Activated CD4-positive, alpha-beta memory T cell treated with anti-CD3 and anti-CD28 coated beads, Interleukin-2, amount 10 ng/mL, durations not matched to agents 7 days and 5 days (primary cell): ENCODE measurements around the gene MATR3. TPM values are rescaled to one million over a fixed set of nuclear protein-coding genes. Genes with fewer than 3 reads are reported as not detected.

Source experiments
- CTCF ChIA-PET: fragments of 350-600 bp; sonication (Branson Sonifier 250); formaldehyde crosslinking; loops from one replicate; lab custom pipeline; 2021; ENCODE audit warnings: antibody characterized with exemption, inconsistent platforms; lab: Charles Lee
- POLR2A ChIA-PET: fragments of 350-600 bp; sonication (Branson Sonifier 250); formaldehyde crosslinking; loops from one replicate; lab custom pipeline; 2021; ENCODE audit warnings: antibody characterized with exemption; lab: Charles Lee
- DNase-seq: peaks from one replicate; pipeline ENCODE4 v3.0.0-alpha.2; 2020
- H3K27ac Mint-ChIP-seq: one replicate; pipeline ENCODE4 v1.8.0; 2021; ENCODE audit warnings: mild to moderate bottlenecking, mixed read lengths
- H3K27me3 Mint-ChIP-seq: one replicate; pipeline ENCODE4 v1.8.0; 2021; ENCODE audit warnings: mixed read lengths
- H3K36me3 Mint-ChIP-seq: one replicate; pipeline ENCODE4 v1.8.0; 2021; ENCODE audit warnings: low read depth, mixed read lengths
- H3K4me1 Mint-ChIP-seq: one replicate; pipeline ENCODE4 v1.8.0; 2021; ENCODE audit warnings: mixed read lengths
- H3K4me3 Mint-ChIP-seq: one replicate; pipeline ENCODE4 v1.8.0; 2021; ENCODE audit warnings: mild to moderate bottlenecking, mixed read lengths
- H3K9me3 Mint-ChIP-seq: one replicate; pipeline ENCODE4 v1.8.0; 2021; ENCODE audit warnings: mixed read lengths
- total RNA-seq, 2 experiments: library from RNA; stranded (reverse); gene quantifications; one replicate each; pipeline ENCODE4 v1.2.3, GENCODE V29; 2021

The MATR3 gene
- total RNA-seq, 2 experiments from 2014 or later: 168 to 193 TPM

GRCh38 chr5:139291051-139291450 is 2.5 kb upstream of the MATR3 start:
- Mint-ChIP-seq H3K9me3 (no peaks in the 10 kb centered on the region), H3K27ac (no peak overlapping the region), H3K4me1 (peaks cover 21% of the 10 kb centered on the region), H3K36me3 (peaks cover 26% of the 10 kb centered on the region), H3K4me3 (no peak overlapping the region), H3K27me3 (no peaks in the 10 kb centered on the region)
- POLR2A ChIA-PET: interaction anchor here (1.0 to 8.1 kb wide), 2 partner anchors 15 to 101 kb away, joined by 4 to 175 read pairs; no protein-coding TSS in a partner anchor
- DNase-seq: no peak
- CTCF ChIA-PET: interaction anchor here (0.6 to 1.1 kb wide), 2 partner anchors 40 to 651 kb away, joined by 3 to 5 read pairs; no protein-coding TSS in a partner anchor

- no peak for DNase-seq
- Mint-ChIP-seq H3K9me3 (no peaks in the 10 kb centered on the region), H3K27ac (peak overlapping the region; percentile 98), H3K36me3 (peaks cover 22% of the 10 kb centered on the region), H3K4me1 (peaks cover 40% of the 10 kb centered on the region), H3K4me3 (peak overlapping the region; percentile 95), H3K27me3 (no peaks in the 10 kb centered on the region)
- ChIA-PET CTCF (interaction anchor here (0.5 to 2.6 kb wide), 6 partner anchors 17 to 97 kb away, joined by 3 to 7 read pairs (median 5); partner anchors contain the start of genes MZB1 and PAIP2), POLR2A (interaction anchor here (0.6 to 9.1 kb wide), 21 partner anchors 9 to 955 kb away, joined by 3 to 175 read pairs (median 8); partner anchors contain the start of genes ETF1, FAM53C, HSPA9 and MZB1)
Observed at GRCh38 chr5:139293202-139293506, 386 bp upstream of the MATR3 start.

DNA sequence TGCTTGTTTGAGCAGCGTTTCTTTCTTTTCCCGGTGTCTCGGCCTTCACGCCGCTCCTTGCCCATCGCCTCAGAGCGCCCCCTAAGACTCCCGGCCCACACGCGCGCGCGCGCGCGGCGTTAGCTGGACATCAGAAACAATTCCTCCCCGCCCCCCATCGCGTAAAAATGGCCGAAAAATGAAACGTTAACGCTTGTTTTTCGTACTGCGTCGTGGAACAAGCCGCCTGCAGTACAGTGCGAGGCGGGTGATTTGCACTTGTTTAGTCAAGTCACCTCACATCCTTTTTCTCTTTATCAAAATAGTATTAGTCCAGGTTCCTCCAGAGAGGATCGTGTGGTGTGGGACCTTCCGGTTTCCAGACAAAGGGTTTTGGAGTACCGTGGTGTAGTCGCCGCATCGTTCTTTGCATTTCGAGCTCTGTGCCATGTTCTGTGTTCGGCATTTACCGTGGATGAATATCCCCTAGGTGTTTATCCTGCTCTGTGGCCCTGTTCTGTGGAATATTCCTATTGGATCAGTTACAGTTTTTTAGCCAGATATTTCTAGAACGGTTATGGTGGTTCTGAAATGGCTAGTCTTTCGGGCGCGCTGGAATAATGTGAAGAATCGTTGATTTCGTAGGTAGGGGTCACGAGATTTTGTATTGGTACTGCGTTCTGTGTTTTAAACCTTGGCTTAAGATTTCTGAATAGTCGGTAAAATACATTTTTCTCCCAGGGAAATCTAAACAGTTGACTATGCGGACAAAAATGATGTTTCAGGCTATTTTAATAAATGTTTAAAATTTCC is 1.0 kb downstream of the MATR3 start:
- H3K4me1 Mint-ChIP-seq: peaks cover 49% of the 10 kb centered on the region
- no peaks in the 10 kb centered on the region for H3K27me3 Mint-ChIP-seq
- DNase-seq: peak; percentile 64
- peak overlapping the region; percentile 95 for H3K4me3 Mint-ChIP-seq
- ChIA-PET CTCF (interaction anchor here (0.6 to 2.6 kb wide), 6 partner anchors 10 to 715 kb away, joined by 3 to 7 read pairs (median 4); partner anchors contain the start of gene MZB1), POLR2A (interaction anchor here (0.8 to 9.1 kb wide), 26 partner anchors 10 to 830 kb away, joined by 3 to 175 read pairs (median 4); partner anchors contain the start of genes ETF1, HSPA9, MZB1 and PAIP2)
- H3K36me3 Mint-ChIP-seq: peaks cover 29% of the 10 kb centered on the region
- peak overlapping the region; percentile 98 for H3K27ac Mint-ChIP-seq
- no peaks in the 10 kb centered on the region for H3K9me3 Mint-ChIP-seq

- Mint-ChIP-seq H3K4me3 (peak overlapping the region; percentile 95), H3K27ac (peak overlapping the region; percentile 98), H3K36me3 (peaks cover 31% of the 10 kb centered on the region), H3K4me1 (peaks cover 55% of the 10 kb centered on the region), H3K9me3 (no peaks in the 10 kb centered on the region), H3K27me3 (no peaks in the 10 kb centered on the region)
- no peak for DNase-seq
- ChIA-PET POLR2A (interaction anchor here (1.1 to 9.1 kb wide), 8 partner anchors 13 to 720 kb away, joined by 3 to 175 read pairs (median 18); partner anchors contain the start of genes HSPA9, MZB1 and PAIP2), CTCF (interaction anchor here (0.5 to 1.6 kb wide), 5 partner anchors 16 to 267 kb away, joined by 3 to 4 read pairs (median 4); no protein-coding TSS in a partner anchor)
Observed at GRCh38 chr5:139295346-139296057, 2.0 kb downstream of the MATR3 start.

DNA sequence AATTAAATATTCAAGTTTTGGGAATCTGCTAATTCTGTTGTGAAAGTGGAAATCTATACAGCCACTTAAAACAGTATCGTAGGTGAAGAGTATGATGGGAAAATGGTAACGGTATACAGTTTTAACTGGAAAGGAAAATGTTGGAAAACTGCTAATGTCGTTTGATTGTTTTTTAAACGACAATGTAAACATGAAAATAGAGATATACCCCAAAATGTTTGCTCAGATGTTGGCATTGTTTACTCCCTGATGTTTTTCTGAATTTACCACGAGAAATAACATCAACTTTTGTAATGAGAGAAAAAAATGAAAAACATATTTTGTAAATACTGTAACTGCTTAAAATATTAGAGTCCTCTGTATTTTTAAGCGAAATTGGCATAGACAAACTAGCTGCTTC is 2.7 kb downstream of the MATR3 start:
- Mint-ChIP-seq H3K27me3 (no peaks in the 10 kb centered on the region), H3K4me3 (peak overlapping the region; percentile 34), H3K27ac (no peak overlapping the region), H3K9me3 (no peaks in the 10 kb centered on the region), H3K4me1 (peaks cover 59% of the 10 kb centered on the region), H3K36me3 (peaks cover 31% of the 10 kb centered on the region)
- ChIA-PET POLR2A (interaction anchor here (1.0 to 9.1 kb wide), 7 partner anchors 12 to 95 kb away, joined by 3 to 175 read pairs (median 5); partner anchors contain the start of genes MZB1 and PAIP2), CTCF (interaction anchor here (0.5 to 1.6 kb wide), 6 partner anchors 11 to 267 kb away, joined by 3 to 8 read pairs (median 4); no protein-coding TSS in a partner anchor)
- DNase-seq: no peak

GRCh38 chr5:139296862-139297326 is 3.4 kb downstream of the MATR3 start:
- peaks cover 64% of the 10 kb centered on the region for H3K4me1 Mint-ChIP-seq
- H3K9me3 Mint-ChIP-seq: no peaks in the 10 kb centered on the region
- ChIA-PET CTCF (interaction anchor here (1.6 to 1.9 kb wide), 3 partner anchors 10 to 46 kb away, joined by 4 to 9 read pairs (median 8); no protein-coding TSS in a partner anchor), POLR2A (interaction anchor here (1.0 to 9.1 kb wide), 7 partner anchors 12 to 95 kb away, joined by 3 to 175 read pairs (median 5); partner anchors contain the start of genes MZB1 and PAIP2)
- peaks cover 37% of the 10 kb centered on the region for H3K36me3 Mint-ChIP-seq
- peak overlapping the region; percentile 44 for H3K4me3 Mint-ChIP-seq
- H3K27ac Mint-ChIP-seq: peak overlapping the region; percentile 38
- DNase-seq: no peak
- no peaks in the 10 kb centered on the region for H3K27me3 Mint-ChIP-seq

DNA sequence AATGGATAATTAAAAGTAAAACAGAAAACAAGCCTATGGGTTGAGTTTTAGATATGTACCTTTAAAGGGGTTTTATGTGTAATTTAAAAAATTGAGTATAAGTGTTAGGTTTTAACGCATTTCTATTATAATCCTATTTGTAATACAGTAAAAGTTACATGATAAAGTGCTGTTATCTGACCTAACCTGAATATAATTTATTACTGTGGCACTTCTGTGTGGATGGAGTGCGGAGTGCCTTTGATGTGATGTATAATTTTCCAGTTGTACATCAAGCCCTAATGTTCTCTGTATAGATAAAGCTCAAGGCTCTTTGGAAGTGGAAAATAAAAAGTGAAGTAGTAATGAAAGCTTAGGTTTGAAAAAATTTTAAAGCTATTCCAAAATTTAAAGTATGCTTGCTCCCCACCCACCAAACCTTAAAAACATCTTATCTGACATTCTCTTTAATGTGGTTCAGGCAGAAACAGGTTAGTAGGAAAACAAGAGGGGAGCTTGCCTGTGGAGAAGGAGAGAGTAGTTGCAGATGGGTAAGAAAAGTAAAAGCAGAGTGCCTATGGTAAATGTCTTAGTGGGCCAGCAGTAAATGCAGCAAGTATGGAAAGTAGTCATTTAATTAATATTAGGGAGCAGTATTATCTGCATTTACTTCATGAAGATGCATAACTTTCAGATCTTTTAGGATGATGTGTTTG is 4.0 kb downstream of the MATR3 start:
- Mint-ChIP-seq H3K4me3 (peak overlapping the region; percentile 5), H3K36me3 (peaks cover 39% of the 10 kb centered on the region), H3K27ac (peak overlapping the region; percentile 61), H3K27me3 (no peaks in the 10 kb centered on the region), H3K4me1 (peaks cover 69% of the 10 kb centered on the region), H3K9me3 (no peaks in the 10 kb centered on the region)
- ChIA-PET POLR2A (interaction anchor here (1.1 to 9.1 kb wide), 6 partner anchors 11 to 94 kb away, joined by 3 to 175 read pairs (median 10); partner anchors contain the start of genes MZB1 and PAIP2), CTCF (interaction anchor here (1.6 to 1.9 kb wide), 2 partner anchors 9 to 46 kb away, joined by 8 to 9 read pairs; no protein-coding TSS in a partner anchor)
- no peak for DNase-seq

- POLR2A ChIA-PET: interaction anchor here (1.1 to 9.1 kb wide), 4 partner anchors 10 to 92 kb away, joined by 4 to 175 read pairs (median 90); partner anchors contain the start of genes MZB1 and PAIP2
- Mint-ChIP-seq H3K4me1 (peaks cover 73% of the 10 kb centered on the region), H3K4me3 (peak overlapping the region; percentile 46), H3K27me3 (no peaks in the 10 kb centered on the region), H3K9me3 (no peaks in the 10 kb centered on the region), H3K27ac (peak overlapping the region; percentile 61), H3K36me3 (peaks cover 39% of the 10 kb centered on the region)
- no peak for DNase-seq
- CTCF ChIA-PET: interaction anchor here (1.9 kb wide), 1 partner anchor 47 kb away, joined by 9 read pairs; no protein-coding TSS in a partner anchor
Observed at GRCh38 chr5:139298242-139298641, 4.7 kb downstream of the MATR3 start.

DNA sequence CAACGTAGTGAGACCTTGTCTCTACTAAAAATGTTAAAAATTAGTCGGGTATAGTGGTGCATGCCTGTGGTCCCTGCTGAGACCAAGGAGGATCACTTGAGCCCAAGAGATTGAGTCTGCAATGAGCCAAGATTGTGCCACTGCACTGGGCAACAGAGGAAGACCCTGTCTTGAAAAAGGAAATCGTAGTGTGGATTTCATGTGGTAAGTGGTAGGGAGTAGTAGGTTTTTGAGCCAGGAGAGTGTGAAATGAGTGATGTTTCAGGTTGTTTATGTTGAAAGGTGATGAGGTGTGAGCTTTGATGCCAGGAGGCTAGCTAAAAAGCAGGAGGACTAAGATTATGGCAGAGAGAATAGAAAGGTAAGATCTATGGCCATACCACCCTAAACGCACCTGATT is 5.9 kb downstream of the MATR3 start:
- CTCF ChIA-PET: interaction anchor here (0.8 to 1.3 kb wide), 5 partner anchors 10 to 751 kb away, joined by 3 to 6 read pairs (median 3); partner anchors contain the start of gene SPATA24
- Mint-ChIP-seq H3K36me3 (peaks cover 34% of the 10 kb centered on the region), H3K9me3 (no peaks in the 10 kb centered on the region), H3K27ac (peak overlapping the region; percentile 54), H3K4me3 (no peak overlapping the region), H3K27me3 (no peaks in the 10 kb centered on the region), H3K4me1 (peaks cover 84% of the 10 kb centered on the region)
- DNase-seq: no peak
- POLR2A ChIA-PET: interaction anchor here (1.2 to 9.1 kb wide), 5 partner anchors 9 to 91 kb away, joined by 4 to 165 read pairs (median 8); partner anchors contain the start of genes MZB1 and PAIP2

DNA sequence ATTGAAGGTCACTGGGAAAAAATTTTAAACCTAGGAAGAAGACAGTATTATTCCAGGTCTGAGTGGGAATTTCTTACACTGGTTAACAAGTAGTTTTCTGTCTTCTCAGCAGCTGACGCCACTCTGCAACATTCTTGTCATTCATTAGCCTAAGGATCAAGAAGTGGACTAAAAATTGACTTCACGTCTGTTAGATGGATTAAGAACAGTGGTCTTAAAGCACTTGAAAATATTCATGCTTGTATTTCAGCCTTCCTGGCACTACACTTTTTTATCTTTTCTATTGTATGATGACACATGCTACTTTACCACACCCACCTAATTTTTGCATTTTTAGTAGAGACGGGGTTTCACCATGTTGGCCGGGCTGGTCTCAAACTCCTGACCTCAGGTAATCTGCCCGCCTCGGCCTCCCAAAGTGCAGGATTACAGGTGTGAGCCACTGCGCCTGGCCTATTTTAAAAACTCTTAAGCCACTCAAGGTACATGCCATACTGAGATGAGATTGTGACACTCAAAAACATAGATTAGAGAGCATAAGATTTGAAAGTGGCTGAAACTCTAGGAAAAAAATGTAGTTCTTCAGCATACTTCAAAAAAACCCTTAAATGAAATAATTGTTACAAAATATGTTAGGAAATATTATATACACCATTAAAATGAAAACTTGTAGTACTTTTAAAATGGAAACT is 8.4 kb downstream of the MATR3 start:
- Mint-ChIP-seq H3K9me3 (no peaks in the 10 kb centered on the region), H3K4me3 (peak overlapping the region; percentile 4), H3K27ac (peak overlapping the region; percentile 16), H3K36me3 (peaks cover 19% of the 10 kb centered on the region), H3K4me1 (peaks cover 88% of the 10 kb centered on the region), H3K27me3 (no peaks in the 10 kb centered on the region)
- POLR2A ChIA-PET: interaction anchor here (1.9 to 13.1 kb wide), 3 partner anchors 5 to 16 kb away, joined by 4 to 165 read pairs (median 8); partner anchors contain the start of gene MATR3
- CTCF ChIA-PET: no interaction called here
- DNase-seq: no peak
